ENCODE results near the gene AGPAT3. TPM values are rescaled to one million over a fixed set of nuclear protein-coding genes. Genes with fewer than 3 reads are reported as not detected.

AGPAT3 gene
- total and polyA plus RNA-seq, 5 donors from 2014 or later = 13.3 to 67.8 (median 18.1) TPM

- H3K27me3 Mint-ChIP-seq = no peaks in the 10 kb centered on the region
- no peak overlapping the region for H3K4me3 Mint-ChIP-seq
- DNase-seq = no peak
- peaks cover 0 to 16% (median 2%) of the 10 kb centered on the region in 4 donors for H3K4me1 Mint-ChIP-seq
- H3K36me3 Mint-ChIP-seq = peaks cover 8% of the 10 kb centered on the region
- Histone ChIP-seq H3K36me3 (ENCODE audit: control insufficient read depth, insufficient read depth, low read length) (peaks cover 5% of the 10 kb centered on the region), H3K4me1 (ENCODE audit: control insufficient read depth, insufficient read depth, low read length, poor library complexity, severe bottlenecking) (peaks cover 6% of the 10 kb centered on the region), H3K9me3 (ENCODE audit: control insufficient read depth in 2 of 2, low read length in 2 of 2) (no peaks in the 10 kb centered on the region), H3K4me3 (ENCODE audit: low read depth, low read length) (no peak overlapping the region), H3K27ac (ENCODE audit: insufficient read depth, low read length, poor library complexity, severe bottlenecking) (no peak overlapping the region), H3K27me3 (ENCODE audit: control insufficient read depth, insufficient read depth, low read length) (no peaks in the 10 kb centered on the region)
- H3K27ac Mint-ChIP-seq = peak overlapping the region in 1 of 3 donors; percentile 38
- H3K9me3 Mint-ChIP-seq = no peaks in the 10 kb centered on the region
- no peak for ATAC-seq (ENCODE audit: low read depth in 2 of 2)
These were observed 121.8 kb downstream of the AGPAT3 start for GRCh38 chr21:43986544-43987451.

GRCh38 chr21:43987509-43987908 lies 122.5 kb downstream of the AGPAT3 start:
- H3K36me3 Mint-ChIP-seq = peaks cover 8% of the 10 kb centered on the region
- H3K27me3 Mint-ChIP-seq = no peaks in the 10 kb centered on the region
- peaks cover 6% of the 10 kb centered on the region for H3K4me1 ChIP-seq (ENCODE audit: control insufficient read depth, insufficient read depth, low read length, poor library complexity, severe bottlenecking)
- no peaks in the 10 kb centered on the region for H3K27me3 ChIP-seq (ENCODE audit: control insufficient read depth, insufficient read depth, low read length)
- no peak overlapping the region for H3K4me3 Mint-ChIP-seq
- peaks cover 0 to 16% (median 2%) of the 10 kb centered on the region in 4 donors for H3K4me1 Mint-ChIP-seq
- H3K27ac Mint-ChIP-seq = no peak overlapping the region
- H3K27ac ChIP-seq (ENCODE audit: insufficient read depth, low read length, poor library complexity, severe bottlenecking) = no peak overlapping the region
- ATAC-seq (ENCODE audit: low read depth in 2 of 2) = no peak
- peaks cover under 1% of the 10 kb centered on the region for H3K36me3 ChIP-seq (ENCODE audit: control insufficient read depth, insufficient read depth, low read length)
- no peaks in the 10 kb centered on the region for H3K9me3 ChIP-seq (ENCODE audit: control insufficient read depth in 2 of 2, low read length in 2 of 2)
- no peak for DNase-seq
- no peaks in the 10 kb centered on the region for H3K9me3 Mint-ChIP-seq
- H3K4me3 ChIP-seq (ENCODE audit: low read depth, low read length) = no peak overlapping the region

GRCh38 chr21:43988016-43988415 lies 123.0 kb downstream of the AGPAT3 start:
- Mint-ChIP-seq H3K27ac (peak overlapping the region in 1 of 3 donors; percentile 32), H3K4me1 (peaks cover 0 to 16% (median 2%) of the 10 kb centered on the region in 4 donors)
- no peak for ATAC-seq (ENCODE audit: low read depth in 2 of 2)

GRCh38 chr21:43988506-43989230 lies 123.6 kb downstream of the AGPAT3 start:
- H3K9me3 Mint-ChIP-seq = no peaks in the 10 kb centered on the region
- Histone ChIP-seq H3K4me1 (ENCODE audit: control insufficient read depth, insufficient read depth, low read length, poor library complexity, severe bottlenecking) (peaks cover 6% of the 10 kb centered on the region), H3K4me3 (ENCODE audit: low read depth, low read length) (no peak overlapping the region), H3K9me3 (ENCODE audit: control insufficient read depth in 2 of 2, low read length in 2 of 2) (no peaks in the 10 kb centered on the region), H3K27ac (ENCODE audit: insufficient read depth, low read length, poor library complexity, severe bottlenecking) (no peak overlapping the region), H3K27me3 (ENCODE audit: control insufficient read depth, insufficient read depth, low read length) (no peaks in the 10 kb centered on the region), H3K36me3 (ENCODE audit: control insufficient read depth, insufficient read depth, low read length) (no peaks in the 10 kb centered on the region)
- no peak overlapping the region for H3K4me3 Mint-ChIP-seq
- H3K27ac Mint-ChIP-seq = peak overlapping the region in 1 of 3 donors; percentile 32
- ATAC-seq (ENCODE audit: low read depth in 2 of 2) (no peak), DNase-seq (no peak)
- H3K4me1 Mint-ChIP-seq = peaks cover 0 to 16% (median 2%) of the 10 kb centered on the region in 4 donors
- peaks cover 6% of the 10 kb centered on the region for H3K36me3 Mint-ChIP-seq
- H3K27me3 Mint-ChIP-seq = no peaks in the 10 kb centered on the region

More at GRCh38 chr21:43988016-43988415, 123.0 kb downstream of the AGPAT3 start:
- Histone ChIP-seq H3K4me1 (ENCODE audit: control insufficient read depth, insufficient read depth, low read length, poor library complexity, severe bottlenecking) (peaks cover 6% of the 10 kb centered on the region), H3K27ac (ENCODE audit: insufficient read depth, low read length, poor library complexity, severe bottlenecking) (no peak overlapping the region), H3K9me3 (ENCODE audit: control insufficient read depth in 2 of 2, low read length in 2 of 2) (no peaks in the 10 kb centered on the region), H3K36me3 (ENCODE audit: control insufficient read depth, insufficient read depth, low read length) (no peaks in the 10 kb centered on the region), H3K4me3 (ENCODE audit: low read depth, low read length) (no peak overlapping the region), H3K27me3 (ENCODE audit: control insufficient read depth, insufficient read depth, low read length) (no peaks in the 10 kb centered on the region)
- Mint-ChIP-seq H3K9me3 (no peaks in the 10 kb centered on the region), H3K36me3 (peaks cover 8% of the 10 kb centered on the region), H3K4me3 (no peak overlapping the region), H3K27me3 (no peaks in the 10 kb centered on the region)
- DNase-seq = no peak

GRCh38 chr21:43989401-43989800 lies 124.4 kb downstream of the AGPAT3 start:
- Histone ChIP-seq H3K36me3 (ENCODE audit: control insufficient read depth, insufficient read depth, low read length) (no peaks in the 10 kb centered on the region), H3K9me3 (ENCODE audit: control insufficient read depth in 2 of 2, low read length in 2 of 2) (no peaks in the 10 kb centered on the region), H3K4me3 (ENCODE audit: low read depth, low read length) (no peak overlapping the region), H3K4me1 (ENCODE audit: control insufficient read depth, insufficient read depth, low read length, poor library complexity, severe bottlenecking) (peaks cover 6% of the 10 kb centered on the region), H3K27me3 (ENCODE audit: control insufficient read depth, insufficient read depth, low read length) (no peaks in the 10 kb centered on the region), H3K27ac (ENCODE audit: insufficient read depth, low read length, poor library complexity, severe bottlenecking) (no peak overlapping the region)
- no peaks in the 10 kb centered on the region for H3K36me3 Mint-ChIP-seq
- no peaks in the 10 kb centered on the region for H3K27me3 Mint-ChIP-seq
- H3K9me3 Mint-ChIP-seq = no peaks in the 10 kb centered on the region
- no peak for ATAC-seq (ENCODE audit: low read depth in 2 of 2)
- H3K27ac Mint-ChIP-seq = no peak overlapping the region
- H3K4me1 Mint-ChIP-seq = peaks cover 0 to 16% (median 2%) of the 10 kb centered on the region in 4 donors
- H3K4me3 Mint-ChIP-seq = no peak overlapping the region
- no peak for DNase-seq

GRCh38 chr21:43991447-43991991 lies 126.5 kb downstream of the AGPAT3 start:
- DNase-seq (no peak), ATAC-seq (ENCODE audit: low read depth in 2 of 2) (no peak)
- H3K4me3 Mint-ChIP-seq = no peak overlapping the region
- H3K36me3 Mint-ChIP-seq = no peaks in the 10 kb centered on the region
- Histone ChIP-seq H3K4me3 (ENCODE audit: low read depth, low read length) (no peak overlapping the region), H3K27me3 (ENCODE audit: control insufficient read depth, insufficient read depth, low read length) (no peaks in the 10 kb centered on the region), H3K36me3 (ENCODE audit: control insufficient read depth, insufficient read depth, low read length) (no peaks in the 10 kb centered on the region), H3K4me1 (ENCODE audit: control insufficient read depth, insufficient read depth, low read length, poor library complexity, severe bottlenecking) (no peaks in the 10 kb centered on the region), H3K9me3 (ENCODE audit: control insufficient read depth in 2 of 2, low read length in 2 of 2) (no peaks in the 10 kb centered on the region), H3K27ac (ENCODE audit: insufficient read depth, low read length, poor library complexity, severe bottlenecking) (no peak overlapping the region)
- peaks cover 0 to 4% (median 0%) of the 10 kb centered on the region in 4 donors for H3K4me1 Mint-ChIP-seq
- no peak overlapping the region for H3K27ac Mint-ChIP-seq
- no peaks in the 10 kb centered on the region for H3K9me3 Mint-ChIP-seq
- H3K27me3 Mint-ChIP-seq = no peaks in the 10 kb centered on the region

GRCh38 chr21:43992121-43992520 lies 127.1 kb downstream of the AGPAT3 start:
- DNase-seq (no peak), ATAC-seq (ENCODE audit: low read depth in 2 of 2) (no peak)
- Mint-ChIP-seq H3K4me1 (peaks cover 0 to 2% (median 0%) of the 10 kb centered on the region in 4 donors), H3K27me3 (no peaks in the 10 kb centered on the region), H3K36me3 (no peaks in the 10 kb centered on the region), H3K4me3 (no peak overlapping the region), H3K27ac (no peak overlapping the region), H3K9me3 (no peaks in the 10 kb centered on the region)
- Histone ChIP-seq H3K4me3 (ENCODE audit: low read depth, low read length) (no peak overlapping the region), H3K27ac (ENCODE audit: insufficient read depth, low read length, poor library complexity, severe bottlenecking) (no peak overlapping the region), H3K4me1 (ENCODE audit: control insufficient read depth, insufficient read depth, low read length, poor library complexity, severe bottlenecking) (no peaks in the 10 kb centered on the region), H3K9me3 (ENCODE audit: control insufficient read depth in 2 of 2, low read length in 2 of 2) (no peaks in the 10 kb centered on the region), H3K27me3 (ENCODE audit: control insufficient read depth, insufficient read depth, low read length) (no peaks in the 10 kb centered on the region), H3K36me3 (ENCODE audit: control insufficient read depth, insufficient read depth, low read length) (no peaks in the 10 kb centered on the region)
